Choroid plexus epithelial cell (primary cell): ENCODE data around the gene LNPEP.

Source experiments
- DNase-seq: peaks from one replicate; pipeline ENCODE4 v3.0.0-alpha.2; 2010; ENCODE audit warnings: low read depth
- H3K4me3 ChIP-seq: 2 replicates; pipeline ENCODE4 v1.5.1; 2011; ENCODE audit warnings: low read depth, mild to moderate bottlenecking, control low read depth, low read length, moderate library complexity
- TF ChIP-seq, protein P1 (sequence below): conservative IDR thresholded peaks from 2 replicates; pipeline ENCODE4 v1.5.1; 2011; ENCODE audit warnings: low read depth, mild to moderate bottlenecking, control low read depth, inconsistent platforms, low read length, moderate library complexity

The LNPEP gene

DNA sequence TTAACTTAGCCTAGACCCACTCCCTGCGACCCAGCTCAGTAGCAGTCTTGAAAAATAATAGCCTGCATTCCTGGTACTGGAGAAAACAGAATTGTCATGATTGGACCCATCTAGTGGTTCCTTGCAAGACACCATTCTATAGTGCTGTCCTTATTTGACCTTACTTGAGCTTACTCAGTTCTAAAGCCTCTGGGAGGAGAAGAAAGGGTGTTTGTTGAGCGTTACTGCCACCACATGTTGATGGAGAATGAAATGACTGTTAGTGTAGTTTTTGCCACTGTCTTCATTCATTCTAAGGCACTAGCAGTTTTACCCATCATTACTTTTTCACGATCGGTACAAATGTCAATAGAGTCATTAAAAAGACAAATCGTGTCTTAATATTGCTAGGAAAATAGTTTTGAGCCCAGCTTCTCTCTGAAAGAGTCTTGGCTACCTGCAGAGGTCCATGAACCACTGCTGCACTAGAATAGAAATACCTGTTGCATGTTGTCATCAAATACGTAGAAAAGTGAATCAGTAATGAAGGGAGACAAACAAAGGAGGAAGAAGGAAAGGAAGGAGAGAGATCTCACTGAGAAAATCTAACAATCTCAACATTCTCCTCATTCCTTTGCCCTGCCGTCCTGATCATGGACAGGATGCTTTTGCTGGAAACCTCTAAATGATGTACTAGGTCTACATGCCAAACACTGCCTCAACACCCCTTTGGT, 110.5 kb downstream of the LNPEP start:
- peak; percentile 45 for DNase-seq
- TF ChIP-seq, protein P1, sequence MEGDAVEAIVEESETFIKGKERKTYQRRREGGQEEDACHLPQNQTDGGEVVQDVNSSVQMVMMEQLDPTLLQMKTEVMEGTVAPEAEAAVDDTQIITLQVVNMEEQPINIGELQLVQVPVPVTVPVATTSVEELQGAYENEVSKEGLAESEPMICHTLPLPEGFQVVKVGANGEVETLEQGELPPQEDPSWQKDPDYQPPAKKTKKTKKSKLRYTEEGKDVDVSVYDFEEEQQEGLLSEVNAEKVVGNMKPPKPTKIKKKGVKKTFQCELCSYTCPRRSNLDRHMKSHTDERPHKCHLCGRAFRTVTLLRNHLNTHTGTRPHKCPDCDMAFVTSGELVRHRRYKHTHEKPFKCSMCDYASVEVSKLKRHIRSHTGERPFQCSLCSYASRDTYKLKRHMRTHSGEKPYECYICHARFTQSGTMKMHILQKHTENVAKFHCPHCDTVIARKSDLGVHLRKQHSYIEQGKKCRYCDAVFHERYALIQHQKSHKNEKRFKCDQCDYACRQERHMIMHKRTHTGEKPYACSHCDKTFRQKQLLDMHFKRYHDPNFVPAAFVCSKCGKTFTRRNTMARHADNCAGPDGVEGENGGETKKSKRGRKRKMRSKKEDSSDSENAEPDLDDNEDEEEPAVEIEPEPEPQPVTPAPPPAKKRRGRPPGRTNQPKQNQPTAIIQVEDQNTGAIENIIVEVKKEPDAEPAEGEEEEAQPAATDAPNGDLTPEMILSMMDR, result peak; percentile 17
- H3K4me3 ChIP-seq, result no peak overlapping the region

DNA sequence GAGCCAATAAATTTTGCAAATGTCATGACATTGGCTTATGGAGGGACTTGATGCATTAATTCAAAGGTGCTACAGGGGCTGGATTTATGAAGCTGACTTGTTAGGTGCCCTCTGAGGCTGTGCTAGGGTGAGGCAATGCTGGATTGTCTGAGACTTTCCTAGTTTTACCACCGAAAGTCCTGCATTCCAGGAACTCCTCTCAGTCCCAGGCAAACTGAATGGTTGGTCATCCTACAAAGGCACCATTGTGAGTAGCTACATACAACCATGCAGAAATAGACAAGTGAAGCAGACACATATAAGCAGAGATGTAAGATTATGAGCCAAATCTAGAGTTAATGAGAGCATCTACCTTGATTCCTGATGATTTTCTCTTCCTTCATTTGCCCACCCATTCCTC, 111.2 kb downstream of the LNPEP start:
- H3K4me3 ChIP-seq, result no peak overlapping the region
- no peak for DNase-seq
- TF ChIP-seq, protein P1, result no peak

DNA sequence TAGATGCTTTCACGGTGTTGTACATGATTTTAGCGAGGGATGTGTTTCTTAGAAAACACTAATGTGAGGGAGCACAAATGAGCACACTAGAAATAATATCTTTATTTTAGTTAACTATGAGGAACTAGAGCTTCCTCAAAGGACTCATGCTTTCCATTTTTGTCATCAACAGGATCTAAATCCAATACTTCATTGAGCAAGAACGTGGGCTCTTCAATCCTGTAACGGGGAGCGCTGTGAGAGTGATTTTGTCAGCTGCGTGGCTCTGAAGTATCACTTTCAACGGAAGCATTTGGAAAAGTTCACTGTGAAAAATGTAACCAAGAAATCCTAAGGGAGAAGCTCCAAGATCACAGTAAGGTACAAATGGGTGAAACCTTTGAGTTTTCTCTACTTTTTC, 113.3 kb downstream of the LNPEP start:
- H3K4me3 ChIP-seq, result no peak overlapping the region
- TF ChIP-seq, protein P1, result no peak
- no peak for DNase-seq

DNA sequence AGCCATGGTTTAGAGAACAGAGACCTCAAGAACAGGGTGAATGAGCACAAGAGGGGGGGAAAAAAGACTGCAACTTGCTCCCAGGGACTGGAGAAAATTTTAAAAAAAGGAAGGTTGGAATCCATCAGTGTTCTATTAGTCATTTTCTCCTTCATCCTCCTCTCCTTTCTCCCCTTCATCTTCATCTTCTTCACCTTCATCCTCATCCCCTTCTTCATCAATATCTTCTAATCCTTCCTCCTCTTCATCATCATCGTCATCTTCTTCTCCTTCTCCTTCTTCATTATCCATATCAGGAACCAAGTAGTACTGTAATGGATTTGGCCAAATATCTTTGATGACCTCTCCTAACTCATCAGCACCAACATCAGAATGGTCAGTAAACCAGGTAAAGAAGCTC, 120.4 kb downstream of the LNPEP start:
- no peak for DNase-seq
- no peak overlapping the region for H3K4me3 ChIP-seq
- TF ChIP-seq, protein P1, result no peak

DNA sequence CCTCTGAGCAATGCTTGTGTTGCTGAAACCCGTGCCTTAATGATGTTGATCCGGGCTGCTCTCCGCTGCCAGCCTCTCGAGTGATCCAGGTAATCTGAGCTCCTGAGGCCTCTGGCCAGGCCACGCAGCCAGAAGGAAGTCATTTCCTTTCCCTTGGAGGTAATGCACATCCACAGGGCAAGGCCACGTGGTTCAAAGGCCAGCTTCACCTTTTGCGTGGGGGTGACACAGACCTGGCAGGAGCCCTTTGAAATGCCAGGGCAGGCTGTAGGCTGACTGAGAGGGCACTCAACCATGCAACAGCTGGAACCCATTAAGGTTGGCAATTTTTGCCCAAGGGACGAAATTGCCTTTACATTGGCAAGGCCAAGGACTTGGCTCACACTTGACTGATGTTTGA, 126.2 kb downstream of the LNPEP start:
- no peak overlapping the region for H3K4me3 ChIP-seq
- TF ChIP-seq, protein P1, result no peak
- DNase-seq, result no peak

DNA sequence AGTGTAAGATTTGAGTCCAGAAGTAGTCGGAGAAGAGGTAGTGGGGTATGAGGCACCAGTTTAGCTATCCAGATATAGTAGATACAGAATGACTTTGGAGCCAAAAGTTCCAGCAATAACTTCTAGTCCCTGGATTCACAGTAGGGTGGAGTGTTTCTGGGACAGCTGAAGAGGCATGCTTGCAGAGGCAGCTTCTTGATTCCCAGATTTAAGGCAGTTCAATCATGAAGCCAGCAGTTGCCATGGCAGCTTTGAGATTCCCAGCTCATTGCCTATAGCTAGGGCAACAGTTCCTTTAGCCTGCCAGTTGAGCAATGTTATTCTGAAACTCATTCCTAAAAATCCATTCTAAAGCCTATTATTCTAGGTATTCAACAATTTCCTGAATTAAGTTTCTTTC, 127.4 kb downstream of the LNPEP start:
- DNase-seq, result no peak
- TF ChIP-seq, protein P1, result no peak
- H3K4me3 ChIP-seq, result no peak overlapping the region

DNA sequence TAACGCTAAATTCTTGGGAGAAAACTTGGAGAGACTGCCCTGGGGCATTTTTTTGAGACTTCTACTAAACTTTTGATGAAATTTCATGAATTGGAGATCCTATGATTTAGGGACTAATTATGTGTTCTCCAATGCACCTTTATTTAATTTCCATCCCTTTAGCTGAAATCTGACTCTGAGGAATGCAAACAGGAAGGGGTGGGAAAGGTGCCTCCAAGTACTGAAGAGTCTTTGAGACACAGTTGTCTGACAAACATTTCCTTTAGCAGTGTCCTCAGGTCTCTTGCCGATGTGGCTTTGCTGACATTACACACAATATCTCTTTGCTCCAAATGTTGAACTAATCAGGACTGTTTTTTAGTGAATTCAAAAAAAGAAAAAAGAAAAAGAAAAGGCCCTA, 129.6 kb downstream of the LNPEP start:
- H3K4me3 ChIP-seq, result no peak overlapping the region
- TF ChIP-seq, protein P1, result no peak
- DNase-seq, result peak; percentile 17
